Parathyroid adenoma (tissue), 2 donors: ENCODE results near the gene HOXB7.

Experiments
- H2AFZ ChIP-seq: fragments of 300-600 bp; sonication (generic); one replicate; pipeline ENCODE4 v1.7.0; 2017; ENCODE audit warnings: antibody characterized with exemption, mild to moderate bottlenecking
- H3K27ac ChIP-seq: fragments of 300-600 bp; sonication (generic); one replicate; pipeline ENCODE4 v1.7.0; 2017
- H3K27me3 ChIP-seq: fragments of 300-600 bp; sonication (generic); one replicate; pipeline ENCODE4 v1.7.0; 2017; ENCODE audit warnings: low read length; ENCODE audit not compliant: control insufficient read depth, insufficient read depth
- H3K36me3 ChIP-seq: fragments of 300-600 bp; sonication (generic); one replicate; pipeline ENCODE4 v1.7.0; 2017; ENCODE audit warnings: low read length; ENCODE audit not compliant: control insufficient read depth, insufficient read depth
- H3K4me1 ChIP-seq: fragments of 300-600 bp; sonication (generic); one replicate; pipeline ENCODE4 v1.7.0; 2017; ENCODE audit warnings: control low read depth
- H3K4me2 ChIP-seq: fragments of 300-600 bp; sonication (generic); one replicate; pipeline ENCODE4 v1.7.0; 2017; ENCODE audit warnings: low read length
- H3K4me3 ChIP-seq: fragments of 300-600 bp; sonication (generic); one replicate; pipeline ENCODE4 v1.7.0; 2017; ENCODE audit warnings: low read depth, low read length
- H3K79me2 ChIP-seq: fragments of 300-600 bp; sonication (generic); one replicate; pipeline ENCODE4 v1.7.0; 2017; ENCODE audit warnings: control low read depth
- H3K9ac ChIP-seq: fragments of 300-600 bp; sonication (generic); one replicate; pipeline ENCODE4 v1.7.0; 2017; ENCODE audit warnings: mild to moderate bottlenecking
- H3K9me3 ChIP-seq: fragments of 300-600 bp; sonication (generic); one replicate; pipeline ENCODE4 v1.7.0; 2017; ENCODE audit warnings: low read length; ENCODE audit not compliant: control insufficient read depth
- CTCF ChIP-seq: fragments of 300-600 bp; sonication (generic); IDR thresholded peaks from one replicate; pipeline ENCODE4 v1.7.0; 2017; ENCODE audit warnings: antibody characterized with exemption, mild to moderate bottlenecking
- donor health status: primary hyperparathyroidism.

Gene HOXB7

GRCh38 chr17:48589060-48589830 is 21.6 kb downstream of the HOXB7 start:
- Histone ChIP-seq H3K27ac (no peak overlapping the region), H3K9ac (no peak overlapping the region), H3K9me3 (no peaks in the 10 kb centered on the region)

GRCh38 chr17:48588528-48588927 is 22.3 kb downstream of the HOXB7 start:
- no peak for TF ChIP-seq CTCF
- H3K27ac ChIP-seq: no peak overlapping the region
- H3K4me1 ChIP-seq: no peaks in the 10 kb centered on the region
- no peak overlapping the region for H3K9ac ChIP-seq
- no peaks in the 10 kb centered on the region for H3K79me2 ChIP-seq
- H3K27me3 ChIP-seq: no peaks in the 10 kb centered on the region
- H3K9me3 ChIP-seq: no peaks in the 10 kb centered on the region
- H3K4me3 ChIP-seq: no peak overlapping the region
- H3K4me2 ChIP-seq: no peak overlapping the region
- no peak overlapping the region for H2AFZ ChIP-seq
- H3K36me3 ChIP-seq: no peaks in the 10 kb centered on the region

More at GRCh38 chr17:48589060-48589830, 21.6 kb downstream of the HOXB7 start:
- Histone ChIP-seq H3K27me3 (no peaks in the 10 kb centered on the region), H3K4me2 (no peak overlapping the region), H3K4me1 (no peaks in the 10 kb centered on the region), H3K4me3 (no peak overlapping the region), H3K36me3 (no peaks in the 10 kb centered on the region), H3K79me2 (no peaks in the 10 kb centered on the region), H2AFZ (no peak overlapping the region)
- TF ChIP-seq CTCF: no peak

- Histone ChIP-seq H3K4me3 (no peak overlapping the region), H3K9ac (no peak overlapping the region), H3K4me2 (peak overlapping the region; percentile 40), H3K27ac (no peak overlapping the region), H2AFZ (no peak overlapping the region), H3K79me2 (no peaks in the 10 kb centered on the region), H3K9me3 (no peaks in the 10 kb centered on the region), H3K27me3 (no peaks in the 10 kb centered on the region), H3K36me3 (no peaks in the 10 kb centered on the region), H3K4me1 (no peaks in the 10 kb centered on the region)
- TF ChIP-seq CTCF: no peak
Observed at GRCh38 chr17:48588074-48588415, 22.8 kb downstream of the HOXB7 start.

GRCh38 chr17:48587276-48588073 is 23.3 kb downstream of the HOXB7 start:
- no peaks in the 10 kb centered on the region for H3K79me2 ChIP-seq
- no peaks in the 10 kb centered on the region for H3K9me3 ChIP-seq
- H3K9ac ChIP-seq: no peak overlapping the region
- H3K36me3 ChIP-seq: no peaks in the 10 kb centered on the region
- TF ChIP-seq CTCF: no peak
- H3K4me1 ChIP-seq: no peaks in the 10 kb centered on the region
- no peak overlapping the region for H2AFZ ChIP-seq
- H3K4me2 ChIP-seq: peak overlapping the region; percentile 40
- no peak overlapping the region for H3K4me3 ChIP-seq
- H3K27ac ChIP-seq: no peak overlapping the region
- H3K27me3 ChIP-seq: no peaks in the 10 kb centered on the region
